GM12872 (cell line): ENCODE data around the gene HIRA.

Experiments
- TF ChIP-seq, protein P1 (sequence below): IDR thresholded peaks from 3 replicates; pipeline ENCODE4 v1.5.1; 2011; ENCODE audit warnings: low read depth, mild to moderate bottlenecking, low read length, moderate library complexity; ENCODE audit not compliant: insufficient read depth

Gene HIRA

DNA sequence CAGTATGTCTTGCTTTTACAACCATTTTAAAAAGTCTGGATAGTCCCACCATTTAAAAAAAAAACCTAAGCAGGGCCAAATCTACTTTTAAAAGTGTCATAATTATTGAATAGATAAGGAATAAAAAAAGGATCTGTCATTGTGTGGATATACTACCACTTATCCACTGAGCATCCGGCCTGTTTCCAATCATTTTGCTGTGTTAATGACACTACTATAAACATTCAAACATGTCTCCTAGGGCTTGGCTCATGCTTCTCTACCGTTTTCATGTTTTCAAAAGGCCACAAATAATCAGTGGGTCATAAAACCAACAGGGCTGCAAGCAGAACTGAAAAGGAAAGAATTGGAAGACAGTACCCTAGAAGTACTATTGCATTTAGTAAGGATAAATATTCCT is 28.5 kb upstream of the HIRA start:
- TF ChIP-seq, protein P1, sequence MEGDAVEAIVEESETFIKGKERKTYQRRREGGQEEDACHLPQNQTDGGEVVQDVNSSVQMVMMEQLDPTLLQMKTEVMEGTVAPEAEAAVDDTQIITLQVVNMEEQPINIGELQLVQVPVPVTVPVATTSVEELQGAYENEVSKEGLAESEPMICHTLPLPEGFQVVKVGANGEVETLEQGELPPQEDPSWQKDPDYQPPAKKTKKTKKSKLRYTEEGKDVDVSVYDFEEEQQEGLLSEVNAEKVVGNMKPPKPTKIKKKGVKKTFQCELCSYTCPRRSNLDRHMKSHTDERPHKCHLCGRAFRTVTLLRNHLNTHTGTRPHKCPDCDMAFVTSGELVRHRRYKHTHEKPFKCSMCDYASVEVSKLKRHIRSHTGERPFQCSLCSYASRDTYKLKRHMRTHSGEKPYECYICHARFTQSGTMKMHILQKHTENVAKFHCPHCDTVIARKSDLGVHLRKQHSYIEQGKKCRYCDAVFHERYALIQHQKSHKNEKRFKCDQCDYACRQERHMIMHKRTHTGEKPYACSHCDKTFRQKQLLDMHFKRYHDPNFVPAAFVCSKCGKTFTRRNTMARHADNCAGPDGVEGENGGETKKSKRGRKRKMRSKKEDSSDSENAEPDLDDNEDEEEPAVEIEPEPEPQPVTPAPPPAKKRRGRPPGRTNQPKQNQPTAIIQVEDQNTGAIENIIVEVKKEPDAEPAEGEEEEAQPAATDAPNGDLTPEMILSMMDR = no peak

DNA sequence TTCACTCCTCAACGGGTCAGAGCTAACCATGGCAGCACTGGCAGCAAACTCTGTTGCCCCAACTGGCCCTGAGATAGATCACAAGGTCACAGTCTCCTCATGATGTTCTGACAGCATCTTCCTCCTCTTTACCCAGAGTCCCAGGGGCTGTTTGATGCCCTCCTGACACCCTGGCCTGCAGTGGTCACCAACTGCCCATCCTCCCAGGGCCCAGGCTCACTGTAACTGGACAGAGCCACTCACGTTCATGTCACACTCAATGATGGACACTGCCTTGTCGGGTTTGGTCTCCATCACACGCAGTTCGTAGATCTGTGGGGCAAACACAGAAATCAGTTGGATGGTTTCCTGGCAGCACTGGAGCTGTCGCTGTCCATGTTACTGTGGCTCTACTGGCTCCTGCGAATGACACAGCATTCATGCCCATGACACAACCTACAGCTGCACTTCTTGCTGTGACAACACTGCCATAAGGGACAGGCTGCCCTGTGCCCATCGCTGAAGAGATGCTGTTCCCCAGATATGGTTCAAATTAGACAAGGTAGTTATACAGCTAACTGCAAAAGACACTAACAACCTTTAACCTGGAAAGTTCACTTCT is 26.4 kb upstream of the HIRA start:
- TF ChIP-seq, protein P1 = no peak

DNA sequence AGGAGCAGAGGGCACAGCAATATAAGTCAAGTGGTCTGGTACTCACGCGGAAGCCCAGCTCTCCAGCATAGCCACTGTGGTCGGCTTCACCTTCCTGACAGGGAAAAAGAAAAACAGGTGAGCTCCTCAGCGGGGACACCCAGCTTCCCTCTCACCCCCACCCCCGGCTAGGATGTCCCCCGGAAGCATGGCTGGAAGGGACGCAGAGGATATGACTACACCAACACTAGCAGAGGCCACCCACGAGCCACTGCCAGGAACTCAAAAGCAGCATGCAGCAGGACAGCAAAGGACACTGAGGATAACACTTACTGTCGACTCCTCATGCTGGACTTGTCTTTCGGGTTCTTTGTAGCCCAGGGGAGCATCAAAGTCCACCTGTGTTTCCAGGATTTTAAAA is 25.0 kb upstream of the HIRA start:
- TF ChIP-seq, protein P1 = no peak

DNA sequence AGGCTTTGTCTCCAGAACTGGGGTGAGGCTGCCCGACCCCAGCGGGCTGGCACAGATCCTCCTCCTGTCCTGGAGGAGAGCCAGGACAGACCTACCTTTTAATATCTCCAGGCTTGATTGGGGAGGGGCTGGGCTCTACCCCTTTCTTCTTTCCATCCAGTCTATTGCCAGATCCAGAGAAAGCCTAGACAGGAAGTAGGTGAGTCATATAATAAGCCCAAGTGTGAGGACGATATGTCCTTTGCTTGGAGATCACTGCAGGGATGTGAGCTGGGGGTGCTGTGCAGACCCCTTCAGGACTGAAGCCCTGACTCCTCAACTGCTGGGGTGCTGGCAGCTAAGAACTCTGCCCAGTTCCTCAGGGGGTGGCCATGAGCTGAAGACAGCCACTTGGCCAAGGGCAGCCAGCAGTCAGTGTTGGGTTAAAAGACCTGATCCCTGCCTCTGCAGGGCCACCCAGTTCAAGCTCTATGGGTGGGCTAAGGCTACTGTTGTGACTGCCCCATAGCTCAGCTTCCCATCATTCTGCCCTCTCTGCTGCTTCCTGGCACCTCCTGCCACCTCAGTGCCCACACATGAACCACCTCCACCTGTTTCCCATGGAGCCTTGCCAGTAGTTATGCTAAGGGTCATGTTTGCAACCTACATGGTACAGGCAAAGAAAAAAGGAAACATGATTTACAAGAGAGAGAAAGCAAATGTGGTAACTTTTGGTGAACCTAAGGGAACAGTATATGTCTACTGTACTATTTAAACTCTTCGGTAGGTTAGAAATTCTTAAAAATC is 24.2 kb upstream of the HIRA start:
- TF ChIP-seq, protein P1 = no peak

DNA sequence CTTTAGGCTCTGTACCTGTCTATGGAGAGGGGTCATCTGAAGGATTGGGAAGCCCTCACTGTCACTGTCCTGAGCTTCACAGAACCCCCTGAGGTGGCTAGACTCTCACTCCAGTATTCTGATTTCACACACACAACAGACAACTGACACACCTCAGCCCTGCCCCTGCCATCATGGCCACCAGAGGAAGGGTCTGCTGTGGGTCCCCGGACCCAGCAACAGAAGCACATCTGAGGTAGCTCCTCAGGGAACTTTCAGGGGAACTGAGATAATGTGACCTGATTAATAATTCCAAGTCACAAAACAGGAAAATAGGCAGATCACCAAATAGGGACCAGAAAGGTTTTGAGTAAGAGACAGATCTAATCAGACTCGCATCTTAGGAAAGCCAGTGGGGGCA is 23.5 kb upstream of the HIRA start:
- TF ChIP-seq, protein P1 = no peak

DNA sequence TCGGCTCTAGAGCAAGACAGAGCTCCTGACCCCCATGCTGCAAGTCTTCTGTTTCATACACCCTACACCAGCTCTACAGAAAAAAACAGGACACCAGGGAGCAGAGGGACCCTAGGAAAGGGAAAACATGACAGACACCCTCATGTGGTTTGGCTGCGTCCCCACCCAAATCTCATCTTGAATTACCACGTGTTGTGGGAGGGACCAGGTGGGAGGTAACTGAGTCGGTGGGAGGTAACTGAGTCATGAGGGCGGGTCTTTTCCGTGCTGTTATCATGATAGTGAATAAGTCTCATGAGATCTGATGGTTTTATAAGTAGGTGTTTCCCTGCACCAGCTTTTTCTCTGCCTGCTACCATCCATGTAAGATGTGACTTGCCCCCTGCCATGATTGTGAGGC is 22.6 kb upstream of the HIRA start:
- TF ChIP-seq, protein P1 = no peak

DNA sequence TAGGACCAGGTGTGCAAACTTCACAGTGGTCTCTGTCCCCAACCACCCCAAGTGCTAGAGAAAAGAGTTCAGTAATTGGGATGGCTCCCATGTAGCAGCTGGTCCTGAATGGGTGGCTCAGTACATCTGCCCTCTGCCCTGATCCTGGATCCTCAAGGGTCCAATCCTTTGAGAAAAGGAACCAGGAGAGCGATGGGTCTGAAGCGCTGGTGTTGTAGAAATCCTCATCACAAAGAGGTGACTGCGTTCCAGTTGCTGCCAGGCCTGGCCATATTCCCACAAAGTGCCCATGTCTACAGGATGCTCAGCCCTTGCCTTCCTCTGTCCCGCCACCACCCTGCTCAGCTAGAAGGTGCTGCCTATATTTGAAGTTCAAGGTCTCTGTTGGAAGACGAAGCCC is 22.2 kb upstream of the HIRA start:
- TF ChIP-seq, protein P1 = no peak
